HCT116 (cell line): Measurements from ENCODE around the gene PITPNC1.

Experiments used
- EZH2 ChIP-seq: fragments of 200-600 bp; sonication (generic); IDR thresholded peaks from 2 replicates; pipeline ENCODE4 v1.6.1; 2017; ENCODE audit warnings: antibody characterized with exemption, mixed run types
- JUND ChIP-seq: IDR thresholded peaks from 2 replicates; pipeline ENCODE4 v1.6.1; 2012
- POLR2AphosphoS5 ChIP-seq: IDR thresholded peaks from 2 replicates; pipeline ENCODE4 v1.6.1; 2011; ENCODE audit warnings: mild to moderate bottlenecking, low read depth, low read length, moderate library complexity

DNA sequence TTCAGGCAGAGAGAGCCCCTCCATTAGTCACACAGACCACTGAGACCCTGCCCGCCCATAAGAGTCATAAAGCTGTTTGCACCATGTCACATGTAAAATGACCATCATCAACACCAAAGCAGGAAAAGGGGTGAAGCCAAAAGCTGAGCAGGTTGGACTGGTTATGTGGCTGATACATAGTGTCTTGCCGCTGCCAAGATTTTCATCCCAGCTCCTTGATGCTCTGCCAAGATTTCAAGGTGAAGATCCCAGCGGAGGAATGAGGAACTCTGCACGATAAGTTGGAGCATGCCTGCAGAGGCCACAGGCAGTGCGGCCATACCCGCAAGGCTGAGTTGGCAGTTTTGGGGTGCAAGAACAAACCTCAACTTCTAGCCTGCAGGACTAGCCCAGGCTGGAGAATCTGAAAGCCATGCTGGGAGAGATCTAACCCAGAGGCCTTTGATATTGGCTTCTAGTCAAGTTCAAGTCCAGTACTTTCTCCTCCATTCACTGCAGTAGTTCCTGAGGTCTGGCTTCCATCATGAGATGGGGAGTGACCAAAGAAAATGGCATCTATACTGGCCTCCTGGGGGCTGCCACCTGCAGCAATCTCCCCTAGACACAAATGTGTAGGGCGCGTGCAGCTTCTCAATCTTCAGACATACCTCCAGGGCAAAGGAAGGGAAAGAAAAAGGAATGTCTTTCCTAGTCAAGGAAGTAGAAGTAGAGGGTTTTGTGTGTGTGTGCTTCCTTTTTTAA lies 261.0 kb downstream of the PITPNC1 start:
- TF ChIP-seq POLR2AphosphoS5 = peak; percentile 75
- no peak for TF ChIP-seq EZH2
- TF ChIP-seq JUND = peak; percentile 94
